Stimulated activated CD8-positive, alpha-beta memory T cell treated with anti-CD3 and anti-CD28 coated beads, Interleukin-7, amount 100 ng/mL, for 4 hours (primary cell): ENCODE data around the gene PTPRG.
"Not testable (repeated sequence)": the region's sequence is repeated elsewhere in the genome, so short reads cannot be mapped to it uniquely, and the experiment has no call there.

ENCODE experiments used
- DNase-seq, 2 donors: peaks; one replicate each; pipeline ENCODE4 v3.0.0-alpha.2; 2020; ENCODE audit warnings: low read depth in 2 of 2

PTPRG gene

GRCh38 chr3:61724183-61724582 lies 162.8 kb downstream of the PTPRG start:
- no peak for DNase-seq

- no peak for DNase-seq
Observed at GRCh38 chr3:61724801-61725200, 163.4 kb downstream of the PTPRG start.

GRCh38 chr3:61725851-61726333 lies 164.5 kb downstream of the PTPRG start:
- no peak for DNase-seq

GRCh38 chr3:61727435-61727834 lies 166.1 kb downstream of the PTPRG start:
- no peak for DNase-seq

- DNase-seq, result no peak
Observed at GRCh38 chr3:61729038-61729634, 167.8 kb downstream of the PTPRG start.

GRCh38 chr3:61730056-61730455 lies 168.7 kb downstream of the PTPRG start:
- no peak for DNase-seq

- DNase-seq, result no peak
Observed at GRCh38 chr3:61730577-61731231, 169.3 kb downstream of the PTPRG start.

- no peak for DNase-seq
Observed at GRCh38 chr3:61733000-61733399, 171.6 kb downstream of the PTPRG start.

GRCh38 chr3:61733876-61734275 lies 172.5 kb downstream of the PTPRG start:
- no peak for DNase-seq

GRCh38 chr3:61734749-61735686 lies 173.6 kb downstream of the PTPRG start:
- DNase-seq, result no peak

- DNase-seq, result no peak
Observed at GRCh38 chr3:61736506-61736905, 175.1 kb downstream of the PTPRG start.

GRCh38 chr3:61739640-61740039 lies 178.3 kb downstream of the PTPRG start:
- no peak for DNase-seq

GRCh38 chr3:61740494-61740893 lies 179.1 kb downstream of the PTPRG start:
- DNase-seq, result no peak

- DNase-seq, result no peak
Observed at GRCh38 chr3:61741551-61741950, 180.2 kb downstream of the PTPRG start.

GRCh38 chr3:61742006-61742405 lies 180.6 kb downstream of the PTPRG start:
- DNase-seq, result no peak

- DNase-seq, result no peak
Observed at GRCh38 chr3:61743067-61743466, 181.7 kb downstream of the PTPRG start.

- DNase-seq, result no peak
Observed at GRCh38 chr3:61743686-61744242, 182.4 kb downstream of the PTPRG start.

- no peak for DNase-seq
Observed at GRCh38 chr3:61748288-61748687, 186.9 kb downstream of the PTPRG start.

GRCh38 chr3:61750766-61751165 lies 189.4 kb downstream of the PTPRG start:
- no peak for DNase-seq

- DNase-seq, result no peak
Observed at GRCh38 chr3:61758839-61759238, 197.5 kb downstream of the PTPRG start.

GRCh38 chr3:61760783-61761182 lies 199.4 kb downstream of the PTPRG start:
- DNase-seq, result not testable (repeated sequence)
